IPS-20b (cell line): ENCODE results near the gene DECR2.
"Not testable (repeated sequence)": the region's sequence is repeated elsewhere in the genome, so short reads cannot be mapped to it uniquely, and the experiment has no call there.

Experiments
- H3K27ac ChIP-seq: one replicate; pipeline ENCODE4 v1.5.1; 2013; ENCODE audit warnings: low read length
- H3K27me3 ChIP-seq: 2 replicates; pipeline ENCODE4 v1.6.1; 2013; ENCODE audit warnings: mild to moderate bottlenecking, low read length, inconsistent platforms; ENCODE audit not compliant: insufficient read depth
- H3K36me3 ChIP-seq: 2 replicates; pipeline ENCODE4 v1.6.1; 2013; ENCODE audit warnings: low read depth, mild to moderate bottlenecking, inconsistent platforms, low read length, moderate library complexity; ENCODE audit not compliant: insufficient read depth
- H3K4me1 ChIP-seq: 2 replicates; pipeline ENCODE4 v1.6.1; 2013; ENCODE audit warnings: mild to moderate bottlenecking, control low read depth, inconsistent platforms, low read length, moderate library complexity; ENCODE audit not compliant: insufficient read depth
- H3K4me3 ChIP-seq: 2 replicates; pipeline ENCODE4 v1.5.1; 2013; ENCODE audit warnings: mild to moderate bottlenecking, low read length, inconsistent platforms
- H3K9ac ChIP-seq: 2 replicates; pipeline ENCODE4 v1.6.1; 2013; ENCODE audit warnings: low read depth, mild to moderate bottlenecking, inconsistent platforms, low read length, moderate library complexity
- H3K9me3 ChIP-seq: 2 replicates; pipeline ENCODE4 v1.6.1; 2013; ENCODE audit warnings: mild to moderate bottlenecking, low read depth, low read length, inconsistent platforms; ENCODE audit not compliant: insufficient read depth

Gene DECR2

DNA sequence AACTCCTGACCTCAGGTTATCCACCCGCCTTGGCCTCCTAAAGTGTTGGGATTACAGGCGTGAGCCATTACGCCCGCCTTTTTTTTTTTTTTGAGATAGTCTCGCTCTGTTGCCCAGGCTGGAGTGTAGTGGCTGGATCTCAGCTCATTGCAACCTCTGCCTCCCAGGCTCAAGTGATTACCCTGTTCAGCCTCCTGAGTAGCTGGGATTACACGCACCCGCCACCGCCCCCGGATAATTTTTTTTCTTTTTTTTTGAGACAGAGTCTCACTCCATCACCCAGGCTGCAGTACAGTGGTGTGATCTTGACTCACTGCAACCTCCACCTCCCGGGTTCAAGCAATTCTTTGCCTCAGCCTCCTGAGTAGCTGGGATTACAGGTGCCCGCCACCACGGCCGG, 20.5 kb downstream of the DECR2 start:
- H3K27ac ChIP-seq = not testable (repeated sequence)

DNA sequence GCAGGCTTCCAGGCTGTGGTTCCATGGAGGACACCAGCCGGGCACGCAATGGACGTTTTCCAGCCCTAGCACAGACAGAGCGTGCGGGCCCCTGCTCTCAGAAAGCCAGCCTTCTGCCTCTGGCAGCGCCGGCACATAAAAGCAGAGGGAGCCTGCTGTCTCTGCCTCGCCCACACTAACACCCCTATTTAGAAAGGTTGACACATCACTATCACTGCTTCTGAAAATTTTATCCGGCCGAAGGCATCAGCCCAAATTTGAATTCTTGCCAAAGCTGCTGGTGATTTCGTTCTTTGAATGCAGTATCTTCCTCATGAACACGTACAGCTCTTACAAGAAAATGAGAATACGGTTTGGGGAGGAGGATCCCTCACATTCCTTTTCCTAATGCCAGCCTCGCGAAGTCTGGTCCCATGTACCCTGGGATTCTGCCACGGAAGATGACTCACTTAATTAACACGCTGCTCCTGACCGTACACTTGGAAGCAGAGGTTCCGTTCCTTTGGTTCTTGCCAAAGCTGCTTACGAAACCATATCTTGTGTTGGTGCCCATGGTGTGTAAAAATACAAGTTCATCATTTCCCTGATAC, 22.4 kb downstream of the DECR2 start:
- H3K4me1 ChIP-seq = no peaks in the 10 kb centered on the region; the same call in 1 of the 2 replicates
- no peak overlapping the region for H3K27ac ChIP-seq

More for the DNA sequence above, 20.5 kb downstream of the DECR2 start:
- not testable (repeated sequence) for H3K4me1 ChIP-seq, H3K9ac ChIP-seq, H3K36me3 ChIP-seq, H3K4me3 ChIP-seq, H3K9me3 ChIP-seq
- H3K27me3 ChIP-seq = peaks cover 38% of the 10 kb centered on the region

DNA sequence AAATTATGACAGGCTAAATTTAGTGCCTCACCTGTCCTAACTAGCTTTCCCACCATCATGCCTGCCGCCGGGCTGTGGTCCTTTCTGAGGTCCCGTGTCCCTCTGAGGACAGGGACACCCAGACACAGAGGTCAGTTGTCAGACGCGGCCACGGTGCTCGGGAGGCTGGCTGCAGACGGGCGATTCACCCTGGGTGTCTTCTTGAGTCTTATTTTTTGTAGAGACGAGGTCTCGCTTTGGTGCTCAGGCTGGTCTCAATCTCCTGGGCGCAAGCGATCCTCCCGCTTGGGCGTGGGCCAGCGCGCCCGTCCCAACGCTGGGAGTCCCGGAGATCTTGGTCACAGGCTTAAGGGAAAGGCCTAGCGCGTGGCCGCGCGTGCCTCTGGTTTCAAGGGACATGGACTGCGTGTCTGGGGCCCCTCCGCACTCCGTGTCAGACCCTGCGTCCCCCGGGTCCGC, 23.0 kb downstream of the DECR2 start:
- peak overlapping the region; percentile 37; the same call in 1 of the 2 replicates for H3K9ac ChIP-seq
- H3K4me3 ChIP-seq = peak overlapping the region; percentile 75
- H3K4me1 ChIP-seq = no peaks in the 10 kb centered on the region; the same call in 1 of the 2 replicates
- no peak overlapping the region for H3K27ac ChIP-seq
- H3K27me3 ChIP-seq = peaks cover 42% of the 10 kb centered on the region
- peaks cover 6% of the 10 kb centered on the region; the same call in 1 of the 2 replicates for H3K36me3 ChIP-seq
- no peaks in the 10 kb centered on the region for H3K9me3 ChIP-seq

More for the DNA sequence above, 22.4 kb downstream of the DECR2 start:
- Histone ChIP-seq H3K9ac (no peak overlapping the region), H3K27me3 (peaks cover 42% of the 10 kb centered on the region), H3K9me3 (no peaks in the 10 kb centered on the region), H3K36me3 (peaks cover 6% of the 10 kb centered on the region; the same call in 1 of the 2 replicates), H3K4me3 (no peak overlapping the region)

DNA sequence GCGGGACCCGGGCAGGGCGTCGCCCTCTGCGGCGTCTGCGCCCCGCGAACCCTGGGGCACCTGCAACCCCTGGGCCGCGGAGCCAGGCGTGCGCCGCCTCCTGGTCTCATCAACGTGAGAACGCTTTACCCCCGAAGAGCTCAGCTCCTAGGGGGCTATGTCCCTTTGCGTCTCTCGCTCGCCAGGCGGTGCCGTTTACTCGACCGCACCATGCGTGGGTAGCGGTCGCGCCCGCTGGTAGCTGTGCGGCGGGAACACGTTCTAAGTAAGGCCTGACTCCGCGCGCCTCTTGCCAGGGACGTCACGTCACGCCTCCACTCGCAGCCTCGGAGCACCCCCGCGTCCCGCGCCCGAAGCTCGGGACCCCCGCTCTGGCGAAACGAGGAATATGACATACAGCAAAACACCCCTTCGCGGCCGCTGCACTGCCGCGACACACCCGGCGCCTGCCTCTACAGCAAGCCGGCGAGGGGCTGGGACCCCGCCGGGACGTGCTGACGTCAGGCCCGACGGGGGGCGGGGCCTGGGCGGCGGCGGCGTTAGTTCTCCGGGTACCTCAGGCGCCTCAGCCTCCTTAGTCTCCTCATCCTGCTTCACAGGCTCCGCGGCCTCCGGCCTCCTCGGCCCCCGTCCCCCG, 23.5 kb downstream of the DECR2 start, which contains the start of gene RAB11FIP3:
TSS of gene RAB11FIP3 (plus strand) at position 568 of the 637 bp plus-strand sequence. CDS start 358 bp downstream, outside the sequence.
- Histone ChIP-seq H3K36me3 (peaks cover 6% of the 10 kb centered on the region; the same call in 1 of the 2 replicates), H3K27ac (no peak within 1 kb of the TSS)

DNA sequence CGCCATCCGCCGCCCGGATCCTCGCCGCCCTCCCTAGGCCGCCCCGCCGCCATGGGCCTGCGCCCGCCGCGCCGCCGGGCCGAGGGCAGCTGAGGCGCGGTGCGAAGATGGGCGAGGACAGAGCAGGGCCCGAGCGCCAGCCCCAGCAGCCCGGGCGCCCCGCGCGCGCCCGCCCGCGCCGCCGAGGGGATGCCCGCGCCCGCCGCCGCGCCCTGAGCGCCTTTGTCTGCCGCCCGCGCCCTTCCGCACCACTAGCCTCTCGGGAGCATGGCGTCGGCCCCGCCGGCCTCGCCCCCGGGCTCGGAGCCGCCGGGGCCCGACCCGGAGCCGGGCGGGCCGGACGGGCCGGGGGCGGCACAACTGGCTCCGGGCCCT, 24.0 kb downstream of the DECR2 start:
- Histone ChIP-seq H3K9me3 (no peaks in the 10 kb centered on the region), H3K4me3 (peak overlapping the region; percentile 75; the same call in 1 of the 2 replicates), H3K36me3 (peaks cover 6% of the 10 kb centered on the region; the same call in 1 of the 2 replicates), H3K4me1 (no peaks in the 10 kb centered on the region; the same call in 1 of the 2 replicates), H3K27ac (no peak overlapping the region), H3K27me3 (peaks cover 42% of the 10 kb centered on the region), H3K9ac (no peak overlapping the region)

More for the DNA sequence above, 23.5 kb downstream of the DECR2 start, which contains the start of gene RAB11FIP3:
- peak within 1 kb of the TSS; percentile 75 for H3K4me3 ChIP-seq
- H3K9me3 ChIP-seq = no peaks in the 10 kb centered on the region
- H3K4me1 ChIP-seq = no peaks in the 10 kb centered on the region; the same call in 1 of the 2 replicates
- H3K27me3 ChIP-seq = peaks cover 42% of the 10 kb centered on the region
- H3K9ac ChIP-seq = peak within 1 kb of the TSS; percentile 65; the same call in 1 of the 2 replicates

DNA sequence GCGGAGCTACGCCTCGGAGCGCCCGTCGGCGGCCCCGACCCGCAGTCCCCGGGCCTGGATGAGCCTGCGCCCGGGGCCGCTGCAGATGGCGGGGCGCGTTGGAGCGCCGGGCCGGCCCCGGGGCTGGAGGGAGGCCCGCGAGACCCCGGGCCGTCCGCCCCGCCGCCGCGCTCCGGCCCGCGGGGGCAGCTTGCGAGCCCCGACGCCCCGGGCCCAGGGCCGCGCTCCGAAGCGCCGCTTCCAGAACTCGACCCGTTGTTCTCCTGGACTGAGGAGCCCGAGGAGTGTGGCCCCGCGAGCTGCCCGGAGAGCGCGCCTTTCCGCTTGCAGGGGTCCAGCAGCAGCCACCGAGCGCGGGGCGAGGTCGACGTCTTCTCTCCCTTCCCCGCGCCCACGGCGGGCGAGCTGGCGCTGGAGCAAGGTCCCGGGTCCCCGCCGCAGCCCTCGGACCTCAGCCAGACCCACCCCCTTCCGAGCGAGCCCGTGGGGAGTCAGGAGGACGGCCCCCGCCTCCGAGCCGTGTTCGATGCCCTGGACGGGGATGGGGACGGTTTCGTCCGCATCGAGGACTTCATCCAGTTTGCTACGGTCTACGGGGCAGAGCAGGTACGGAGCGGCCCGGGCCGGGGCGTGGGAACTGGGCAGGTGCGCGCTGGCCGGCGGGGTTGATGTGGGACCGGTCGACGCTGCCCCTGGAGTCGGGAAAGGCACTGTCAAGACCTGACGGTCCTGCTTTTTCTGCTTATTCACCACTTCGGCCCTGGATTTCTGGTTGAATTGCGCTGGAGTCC, 24.6 kb downstream of the DECR2 start:
- peak overlapping the region; percentile 65; the same call in 1 of the 2 replicates for H3K9ac ChIP-seq
- H3K27me3 ChIP-seq = peaks cover 42% of the 10 kb centered on the region
- H3K4me3 ChIP-seq = peak overlapping the region; percentile 74
- peaks cover 6% of the 10 kb centered on the region; the same call in 1 of the 2 replicates for H3K36me3 ChIP-seq
- H3K9me3 ChIP-seq = no peaks in the 10 kb centered on the region
- H3K27ac ChIP-seq = no peak overlapping the region
- H3K4me1 ChIP-seq = no peaks in the 10 kb centered on the region; the same call in 1 of the 2 replicates

DNA sequence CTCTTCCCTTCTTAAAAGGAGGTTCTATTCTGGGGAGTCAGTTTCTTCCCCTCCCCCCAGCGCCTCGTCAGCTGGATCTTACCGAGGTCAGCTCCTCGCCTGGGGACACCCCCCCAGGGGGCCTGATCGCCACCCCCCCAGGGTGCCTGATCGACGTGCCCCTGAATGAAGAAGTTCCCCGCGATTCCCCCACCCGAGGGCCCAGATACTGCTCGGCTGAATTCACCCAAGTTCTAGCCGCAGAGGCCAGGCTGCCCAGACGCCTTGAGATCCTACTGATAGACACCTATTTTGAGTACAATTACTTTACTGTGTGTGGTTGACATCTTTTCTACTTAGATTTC, 25.2 kb downstream of the DECR2 start:
- Histone ChIP-seq H3K4me3 (peak overlapping the region; percentile 74), H3K9me3 (no peaks in the 10 kb centered on the region), H3K9ac (peak overlapping the region; percentile 65; the same call in 1 of the 2 replicates), H3K27me3 (peaks cover 42% of the 10 kb centered on the region), H3K27ac (no peak overlapping the region), H3K36me3 (peaks cover 6% of the 10 kb centered on the region; the same call in 1 of the 2 replicates), H3K4me1 (no peaks in the 10 kb centered on the region; the same call in 1 of the 2 replicates)

DNA sequence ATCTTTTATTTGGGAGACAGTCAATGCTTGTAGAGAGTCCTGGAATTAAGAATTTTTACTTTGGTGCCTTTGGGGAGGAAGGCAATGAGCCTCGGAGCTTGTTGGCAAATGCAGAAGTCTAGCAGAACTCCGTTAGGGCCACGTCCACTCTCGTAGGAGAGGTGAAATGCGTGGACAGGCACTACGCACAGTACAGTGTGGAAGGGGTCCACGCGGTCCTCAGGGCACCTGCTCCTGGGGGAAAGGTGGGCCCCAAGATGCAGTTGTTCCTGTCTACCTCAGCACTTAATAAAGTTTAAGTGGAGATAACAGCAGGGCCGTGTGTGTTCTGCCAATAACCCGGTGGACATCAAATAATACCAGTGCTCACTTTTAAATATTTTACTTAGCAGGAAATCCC, 25.6 kb downstream of the DECR2 start:
- H3K9ac ChIP-seq = peak overlapping the region; percentile 65; the same call in 1 of the 2 replicates
- H3K36me3 ChIP-seq = peaks cover 6% of the 10 kb centered on the region; the same call in 1 of the 2 replicates
- H3K9me3 ChIP-seq = no peaks in the 10 kb centered on the region
- peak overlapping the region; percentile 74 for H3K4me3 ChIP-seq
- no peaks in the 10 kb centered on the region; the same call in 1 of the 2 replicates for H3K4me1 ChIP-seq
- H3K27me3 ChIP-seq = peaks cover 42% of the 10 kb centered on the region
- H3K27ac ChIP-seq = no peak overlapping the region

DNA sequence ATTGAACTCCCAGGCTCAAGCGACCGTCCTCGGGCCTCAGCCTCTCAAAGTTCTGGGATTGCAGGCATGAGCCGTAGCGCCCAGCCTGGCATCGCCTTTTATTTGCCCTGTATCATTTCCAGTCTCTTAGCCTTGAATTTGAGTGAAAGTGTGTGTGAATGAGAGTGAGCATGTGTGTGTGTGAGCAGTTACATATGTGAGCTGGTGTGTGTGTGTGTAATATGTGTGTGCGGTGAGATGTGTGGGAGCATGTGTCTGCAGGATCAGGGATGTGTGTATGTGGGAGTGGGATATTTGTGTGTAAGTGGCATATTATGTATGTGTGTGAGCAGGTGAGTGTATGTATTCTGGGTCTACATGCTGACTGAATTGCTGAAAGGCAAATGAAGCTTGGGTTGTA, 29.2 kb downstream of the DECR2 start:
- no peak overlapping the region for H3K4me3 ChIP-seq
- H3K27me3 ChIP-seq = peaks cover 14% of the 10 kb centered on the region
- H3K27ac ChIP-seq = no peak overlapping the region
- no peak overlapping the region for H3K9ac ChIP-seq
- H3K36me3 ChIP-seq = peaks cover 6% of the 10 kb centered on the region; the same call in 1 of the 2 replicates
- no peaks in the 10 kb centered on the region; the same call in 1 of the 2 replicates for H3K4me1 ChIP-seq
- no peaks in the 10 kb centered on the region for H3K9me3 ChIP-seq

DNA sequence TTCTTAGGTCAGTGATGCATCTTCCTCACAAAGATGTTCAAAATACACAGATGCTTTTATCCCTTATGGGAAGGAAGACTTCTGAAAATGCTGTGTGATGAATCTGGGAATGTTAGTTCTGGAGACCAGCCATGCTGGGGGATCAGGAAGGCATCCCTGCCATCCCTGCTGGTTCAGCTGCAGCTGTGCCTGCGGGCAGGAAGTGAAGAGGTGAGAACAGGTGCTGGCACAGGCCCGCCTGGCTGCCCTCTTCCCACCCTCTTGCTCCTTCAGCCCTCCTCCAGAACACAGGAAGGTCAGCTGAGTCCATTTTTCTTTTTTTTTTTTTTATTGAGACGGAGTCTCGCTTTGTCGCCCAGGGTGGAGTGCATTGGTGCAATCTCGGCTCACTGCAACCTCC, 38.9 kb downstream of the DECR2 start:
- Histone ChIP-seq H3K27me3 (no peaks in the 10 kb centered on the region), H3K9me3 (no peaks in the 10 kb centered on the region), H3K36me3 (no peaks in the 10 kb centered on the region; the same call in 1 of the 2 replicates), H3K27ac (no peak overlapping the region), H3K9ac (no peak overlapping the region), H3K4me1 (no peaks in the 10 kb centered on the region), H3K4me3 (no peak overlapping the region)

DNA sequence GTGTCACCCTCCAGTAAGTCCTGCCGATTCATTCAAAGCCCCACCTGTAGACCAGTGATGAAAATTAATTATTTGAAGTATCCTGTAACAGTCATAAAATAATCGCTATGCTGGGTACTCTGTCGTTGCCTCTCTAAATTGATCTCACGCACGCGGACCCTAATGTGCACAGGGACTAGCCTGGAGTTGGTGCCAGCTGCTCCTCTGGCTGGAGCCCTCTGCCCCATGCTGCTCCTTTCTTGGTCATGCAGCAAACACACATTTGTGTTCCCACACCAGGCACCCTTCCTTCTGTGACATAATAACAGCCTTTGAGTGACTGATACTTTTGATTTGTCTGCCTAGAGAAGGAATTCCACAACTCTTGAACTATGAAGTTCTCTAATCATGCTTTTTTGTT, 39.8 kb downstream of the DECR2 start:
- Histone ChIP-seq H3K4me3 (no peak overlapping the region), H3K9me3 (no peaks in the 10 kb centered on the region), H3K4me1 (no peaks in the 10 kb centered on the region), H3K27me3 (no peaks in the 10 kb centered on the region), H3K36me3 (no peaks in the 10 kb centered on the region; the same call in 1 of the 2 replicates), H3K27ac (no peak overlapping the region), H3K9ac (no peak overlapping the region)
